ENCODE data around the gene CHD8.

CHD8 gene

GRCh38 chr14:21369949-21370679, 85.8 kb downstream of the CHD8 start:
- DNase-seq, result no peak

- no peak for DNase-seq
Measured at GRCh38 chr14:21367582-21368144, 88.3 kb downstream of the CHD8 start.

- DNase-seq, result no peak
Measured at GRCh38 chr14:21356511-21356910, 99.4 kb downstream of the CHD8 start.

- no peak for DNase-seq
Measured at GRCh38 chr14:21352587-21352986, 103.3 kb downstream of the CHD8 start.

GRCh38 chr14:21350539-21350938, 105.4 kb downstream of the CHD8 start:
- DNase-seq, result no peak

- DNase-seq, result no peak
Measured at GRCh38 chr14:21347201-21347600, 108.7 kb downstream of the CHD8 start.

- DNase-seq, result no peak
Measured at GRCh38 chr14:21346532-21347135, 109.3 kb downstream of the CHD8 start.

GRCh38 chr14:21343035-21343794, 112.7 kb downstream of the CHD8 start:
- no peak for DNase-seq

Data from activated CD8-positive, alpha-beta memory T cell treated with anti-CD3 and anti-CD28 coated beads, Interleukin-2, amount 50 U/mL, for 4 hours (primary cell).